Activated CD8-positive, alpha-beta memory T cell treated with anti-CD3 and anti-CD28 coated beads, Interleukin-2, amount 10 ng/mL, durations not matched to agents 7 days and 5 days (primary cell): ENCODE measurements around the gene LHFPL3. TPM values are rescaled to one million over a fixed set of nuclear protein-coding genes. Genes with fewer than 3 reads are reported as not detected.
"Not testable (repeated sequence)": the region's sequence is repeated elsewhere in the genome, so short reads cannot be mapped to it uniquely, and the experiment has no call there.

Source experiments
- ATAC-seq: fragments of 150-1000 bp; cut with Tn5 transposase; one replicate; pipeline ENCODE4 v1.10.0; 2021; ENCODE audit warnings: moderate library complexity
- CTCF ChIA-PET: fragments of 350-600 bp; sonication (Branson Sonifier 250); formaldehyde crosslinking; loops from one replicate; lab custom pipeline; 2021; ENCODE audit warnings: antibody characterized with exemption; lab: Charles Lee
- DNase-seq: peaks from one replicate; pipeline ENCODE4 v3.0.0-alpha.2; 2020
- H3K27ac Mint-ChIP-seq: one replicate; pipeline ENCODE4 v1.8.0; 2021; ENCODE audit warnings: mild to moderate bottlenecking, mixed read lengths
- H3K27me3 Mint-ChIP-seq: one replicate; pipeline ENCODE4 v1.8.0; 2021; ENCODE audit warnings: mixed read lengths
- H3K36me3 Mint-ChIP-seq: one replicate; pipeline ENCODE4 v1.8.0; 2021; ENCODE audit warnings: mild to moderate bottlenecking, mixed read lengths
- H3K4me1 Mint-ChIP-seq: one replicate; pipeline ENCODE4 v1.8.0; 2021; ENCODE audit warnings: mixed read lengths
- H3K4me3 Mint-ChIP-seq: one replicate; pipeline ENCODE4 v1.8.0; 2021; ENCODE audit warnings: mild to moderate bottlenecking, moderate library complexity, mixed read lengths
- H3K9me3 Mint-ChIP-seq: one replicate; pipeline ENCODE4 v1.8.0; 2022; ENCODE audit warnings: low read depth, mixed read lengths
- total RNA-seq, 2 experiments: library from RNA; stranded (reverse); gene quantifications; one replicate each; pipeline ENCODE4 v1.2.3, GENCODE V29; 2021

LHFPL3 gene
- total RNA-seq, 2 experiments from 2014 or later = not detected

- H3K9me3 Mint-ChIP-seq = no peaks in the 10 kb centered on the region
- no peak for ATAC-seq
- no peak overlapping the region for H3K27ac Mint-ChIP-seq
- H3K4me3 Mint-ChIP-seq = no peak overlapping the region
- H3K36me3 Mint-ChIP-seq = no peaks in the 10 kb centered on the region
- no peak for DNase-seq
- CTCF ChIA-PET = no interaction called here
- no peaks in the 10 kb centered on the region for H3K4me1 Mint-ChIP-seq
- H3K27me3 Mint-ChIP-seq = no peaks in the 10 kb centered on the region
These were observed 205.7 kb downstream of the LHFPL3 start for GRCh38 chr7:104534149-104534548.

GRCh38 chr7:104535841-104536240 lies 207.4 kb downstream of the LHFPL3 start:
- Mint-ChIP-seq H3K36me3 (no peaks in the 10 kb centered on the region), H3K27ac (no peak overlapping the region), H3K9me3 (no peaks in the 10 kb centered on the region), H3K4me1 (no peaks in the 10 kb centered on the region), H3K4me3 (no peak overlapping the region), H3K27me3 (no peaks in the 10 kb centered on the region)
- DNase-seq = no peak
- no peak for ATAC-seq
- CTCF ChIA-PET = no interaction called here

GRCh38 chr7:104536956-104537355 lies 208.6 kb downstream of the LHFPL3 start:
- H3K4me1 Mint-ChIP-seq = no peaks in the 10 kb centered on the region
- H3K36me3 Mint-ChIP-seq = no peaks in the 10 kb centered on the region
- no peak for DNase-seq
- no peak for ATAC-seq
- no peak overlapping the region for H3K4me3 Mint-ChIP-seq
- no peaks in the 10 kb centered on the region for H3K27me3 Mint-ChIP-seq
- no peaks in the 10 kb centered on the region for H3K9me3 Mint-ChIP-seq
- CTCF ChIA-PET = no interaction called here
- no peak overlapping the region for H3K27ac Mint-ChIP-seq

- CTCF ChIA-PET = no interaction called here
- H3K27ac Mint-ChIP-seq = no peak overlapping the region
- no peak for ATAC-seq
These were observed 209.7 kb downstream of the LHFPL3 start for GRCh38 chr7:104538152-104538551.

GRCh38 chr7:104541897-104542296 lies 213.5 kb downstream of the LHFPL3 start:
- Mint-ChIP-seq H3K9me3 (no peaks in the 10 kb centered on the region), H3K27ac (no peak overlapping the region), H3K36me3 (no peaks in the 10 kb centered on the region), H3K27me3 (no peaks in the 10 kb centered on the region), H3K4me1 (no peaks in the 10 kb centered on the region), H3K4me3 (no peak overlapping the region)
- CTCF ChIA-PET = no interaction called here
- ATAC-seq = no peak
- DNase-seq = no peak

More at GRCh38 chr7:104538152-104538551, 209.7 kb downstream of the LHFPL3 start:
- no peaks in the 10 kb centered on the region for H3K4me1 Mint-ChIP-seq
- no peak for DNase-seq
- no peaks in the 10 kb centered on the region for H3K36me3 Mint-ChIP-seq
- no peaks in the 10 kb centered on the region for H3K27me3 Mint-ChIP-seq
- H3K4me3 Mint-ChIP-seq = no peak overlapping the region
- no peaks in the 10 kb centered on the region for H3K9me3 Mint-ChIP-seq

GRCh38 chr7:104548861-104549260 lies 220.5 kb downstream of the LHFPL3 start:
- peaks cover 3% of the 10 kb centered on the region for H3K9me3 Mint-ChIP-seq
- CTCF ChIA-PET = no interaction called here
- ATAC-seq = no peak
- no peak for DNase-seq
- no peak overlapping the region for H3K27ac Mint-ChIP-seq
- H3K4me1 Mint-ChIP-seq = no peaks in the 10 kb centered on the region
- H3K36me3 Mint-ChIP-seq = no peaks in the 10 kb centered on the region
- no peaks in the 10 kb centered on the region for H3K27me3 Mint-ChIP-seq
- H3K4me3 Mint-ChIP-seq = no peak overlapping the region

GRCh38 chr7:104550362-104550761 lies 222.0 kb downstream of the LHFPL3 start:
- H3K27ac Mint-ChIP-seq = no peak overlapping the region
- no peaks in the 10 kb centered on the region for H3K36me3 Mint-ChIP-seq
- peaks cover 4% of the 10 kb centered on the region for H3K9me3 Mint-ChIP-seq
- no peaks in the 10 kb centered on the region for H3K4me1 Mint-ChIP-seq
- no peak overlapping the region for H3K4me3 Mint-ChIP-seq
- DNase-seq (no peak), ATAC-seq (no peak)
- H3K27me3 Mint-ChIP-seq = no peaks in the 10 kb centered on the region
- CTCF ChIA-PET = no interaction called here

GRCh38 chr7:104551226-104551625 lies 222.8 kb downstream of the LHFPL3 start:
- Mint-ChIP-seq H3K4me3 (no peak overlapping the region), H3K27me3 (no peaks in the 10 kb centered on the region), H3K4me1 (no peaks in the 10 kb centered on the region), H3K36me3 (no peaks in the 10 kb centered on the region), H3K9me3 (peaks cover 4% of the 10 kb centered on the region), H3K27ac (no peak overlapping the region)
- DNase-seq (no peak), ATAC-seq (no peak)
- CTCF ChIA-PET = no interaction called here

- Mint-ChIP-seq H3K27ac (no peak overlapping the region), H3K4me1 (no peaks in the 10 kb centered on the region), H3K36me3 (no peaks in the 10 kb centered on the region), H3K4me3 (no peak overlapping the region), H3K9me3 (peaks cover 5% of the 10 kb centered on the region), H3K27me3 (no peaks in the 10 kb centered on the region)
- CTCF ChIA-PET = no interaction called here
- peak; percentile 52 for DNase-seq
- ATAC-seq = no peak
These were observed 223.7 kb downstream of the LHFPL3 start for GRCh38 chr7:104552102-104552501.

- H3K27me3 Mint-ChIP-seq = no peaks in the 10 kb centered on the region
- no peak overlapping the region for H3K4me3 Mint-ChIP-seq
- ATAC-seq = no peak
- H3K9me3 Mint-ChIP-seq = peaks cover 7% of the 10 kb centered on the region
- no peak overlapping the region for H3K27ac Mint-ChIP-seq
- CTCF ChIA-PET = no interaction called here
- no peaks in the 10 kb centered on the region for H3K36me3 Mint-ChIP-seq
- DNase-seq = no peak
- H3K4me1 Mint-ChIP-seq = no peaks in the 10 kb centered on the region
These were observed 224.7 kb downstream of the LHFPL3 start for GRCh38 chr7:104553074-104553473.

- CTCF ChIA-PET = not testable (repeated sequence)
These were observed 235.0 kb downstream of the LHFPL3 start for GRCh38 chr7:104563350-104563901.

GRCh38 chr7:104569751-104570150 lies 241.3 kb downstream of the LHFPL3 start:
- Mint-ChIP-seq H3K27me3 (no peaks in the 10 kb centered on the region), H3K36me3 (no peaks in the 10 kb centered on the region), H3K27ac (no peak overlapping the region), H3K4me3 (no peak overlapping the region), H3K4me1 (no peaks in the 10 kb centered on the region), H3K9me3 (no peaks in the 10 kb centered on the region)
- CTCF ChIA-PET = no interaction called here
- DNase-seq = no peak
- ATAC-seq = no peak

More at GRCh38 chr7:104563350-104563901, 235.0 kb downstream of the LHFPL3 start:
- H3K4me1 Mint-ChIP-seq, H3K27ac Mint-ChIP-seq, H3K9me3 Mint-ChIP-seq, H3K27me3 Mint-ChIP-seq, H3K4me3 Mint-ChIP-seq, H3K36me3 Mint-ChIP-seq, ATAC-seq, DNase-seq: not testable (repeated sequence)

- ATAC-seq (no peak), DNase-seq (no peak)
- Mint-ChIP-seq H3K27me3 (no peaks in the 10 kb centered on the region), H3K4me1 (no peaks in the 10 kb centered on the region), H3K9me3 (no peaks in the 10 kb centered on the region), H3K4me3 (no peak overlapping the region), H3K36me3 (no peaks in the 10 kb centered on the region), H3K27ac (no peak overlapping the region)
- CTCF ChIA-PET = no interaction called here
These were observed 244.2 kb downstream of the LHFPL3 start for GRCh38 chr7:104572554-104572953.

- no peak for DNase-seq
- no peak for ATAC-seq
- CTCF ChIA-PET = no interaction called here
- Mint-ChIP-seq H3K27ac (no peak overlapping the region), H3K4me1 (no peaks in the 10 kb centered on the region), H3K9me3 (no peaks in the 10 kb centered on the region), H3K27me3 (no peaks in the 10 kb centered on the region), H3K4me3 (no peak overlapping the region), H3K36me3 (no peaks in the 10 kb centered on the region)
These were observed 256.2 kb downstream of the LHFPL3 start for GRCh38 chr7:104584620-104585019.

GRCh38 chr7:104595591-104595990 lies 267.2 kb downstream of the LHFPL3 start:
- H3K36me3 Mint-ChIP-seq, H3K27me3 Mint-ChIP-seq, ATAC-seq, DNase-seq, H3K9me3 Mint-ChIP-seq, H3K27ac Mint-ChIP-seq, CTCF ChIA-PET, H3K4me1 Mint-ChIP-seq, H3K4me3 Mint-ChIP-seq: not testable (repeated sequence)
